ENCODE measurements around the gene CDH4. TPM values are rescaled to one million over a fixed set of nuclear protein-coding genes. Genes with fewer than 3 reads are reported as not detected.

Gene CDH4
- polyA plus RNA-seq, 1 donor: 1.7 TPM

GRCh38 chr20:61659994-61660346 lies 407.9 kb downstream of the CDH4 start:
- no peaks in the 10 kb centered on the region for H3K9me3 ChIP-seq (ENCODE audit: control insufficient read depth, low read depth, low read length)
- no CpG with 5 or more reads among the region's 15 CpGs for WGBS (ENCODE audit: insufficient coverage, low lambda C conversion rate)
- H3K27ac ChIP-seq (ENCODE audit: low read length): no peak overlapping the region
- no peak for DNase-seq
- H3K4me1 ChIP-seq (ENCODE audit: control insufficient read depth, insufficient read depth, low read length): no peaks in the 10 kb centered on the region
- no peaks in the 10 kb centered on the region for H3K36me3 ChIP-seq (ENCODE audit: control insufficient read depth, insufficient read depth, low read length)
- H3K27me3 ChIP-seq (ENCODE audit: control insufficient read depth, insufficient read depth, low read length): no peaks in the 10 kb centered on the region
- no peak overlapping the region for H3K4me3 ChIP-seq (ENCODE audit: low read length)

- no CpG with 5 or more reads among the region's 13 CpGs for WGBS (ENCODE audit: insufficient coverage, low lambda C conversion rate)
- no peaks in the 10 kb centered on the region for H3K4me1 ChIP-seq (ENCODE audit: control insufficient read depth, insufficient read depth, low read length)
- H3K36me3 ChIP-seq (ENCODE audit: control insufficient read depth, insufficient read depth, low read length): no peaks in the 10 kb centered on the region
- H3K4me3 ChIP-seq (ENCODE audit: low read length): no peak overlapping the region
- no peak for DNase-seq
- no peaks in the 10 kb centered on the region for H3K27me3 ChIP-seq (ENCODE audit: control insufficient read depth, insufficient read depth, low read length)
- H3K9me3 ChIP-seq (ENCODE audit: control insufficient read depth, low read depth, low read length): no peaks in the 10 kb centered on the region
- no peak overlapping the region for H3K27ac ChIP-seq (ENCODE audit: low read length)
These were observed 408.5 kb downstream of the CDH4 start for GRCh38 chr20:61660559-61660958.

- WGBS (ENCODE audit: insufficient coverage, low lambda C conversion rate): no CpG with 5 or more reads among the region's 8 CpGs
- Histone ChIP-seq H3K36me3 (ENCODE audit: control insufficient read depth, insufficient read depth, low read length) (no peaks in the 10 kb centered on the region), H3K27ac (ENCODE audit: low read length) (no peak overlapping the region), H3K27me3 (ENCODE audit: control insufficient read depth, insufficient read depth, low read length) (no peaks in the 10 kb centered on the region), H3K4me1 (ENCODE audit: control insufficient read depth, insufficient read depth, low read length) (no peaks in the 10 kb centered on the region), H3K4me3 (ENCODE audit: low read length) (no peak overlapping the region), H3K9me3 (ENCODE audit: control insufficient read depth, low read depth, low read length) (no peaks in the 10 kb centered on the region)
- DNase-seq: no peak
These were observed 409.0 kb downstream of the CDH4 start for GRCh38 chr20:61661025-61661424.

- Histone ChIP-seq H3K4me3 (ENCODE audit: low read length) (no peak overlapping the region), H3K36me3 (ENCODE audit: control insufficient read depth, insufficient read depth, low read length) (no peaks in the 10 kb centered on the region), H3K27ac (ENCODE audit: low read length) (no peak overlapping the region), H3K4me1 (ENCODE audit: control insufficient read depth, insufficient read depth, low read length) (no peaks in the 10 kb centered on the region), H3K27me3 (ENCODE audit: control insufficient read depth, insufficient read depth, low read length) (no peaks in the 10 kb centered on the region), H3K9me3 (ENCODE audit: control insufficient read depth, low read depth, low read length) (no peaks in the 10 kb centered on the region)
- DNase-seq: no peak
- WGBS (ENCODE audit: insufficient coverage, low lambda C conversion rate): no CpG with 5 or more reads among the region's 13 CpGs
These were observed 409.5 kb downstream of the CDH4 start for GRCh38 chr20:61661583-61661982.

GRCh38 chr20:61662226-61662967 lies 410.3 kb downstream of the CDH4 start:
- no peaks in the 10 kb centered on the region for H3K9me3 ChIP-seq (ENCODE audit: control insufficient read depth, low read depth, low read length)
- H3K4me1 ChIP-seq (ENCODE audit: control insufficient read depth, insufficient read depth, low read length): no peaks in the 10 kb centered on the region
- no CpG with 5 or more reads among the region's 32 CpGs for WGBS (ENCODE audit: insufficient coverage, low lambda C conversion rate)
- no peak overlapping the region for H3K4me3 ChIP-seq (ENCODE audit: low read length)
- H3K27me3 ChIP-seq (ENCODE audit: control insufficient read depth, insufficient read depth, low read length): no peaks in the 10 kb centered on the region
- no peaks in the 10 kb centered on the region for H3K36me3 ChIP-seq (ENCODE audit: control insufficient read depth, insufficient read depth, low read length)
- DNase-seq: no peak
- no peak overlapping the region for H3K27ac ChIP-seq (ENCODE audit: low read length)

- Histone ChIP-seq H3K4me3 (ENCODE audit: low read length) (no peak overlapping the region), H3K27ac (ENCODE audit: low read length) (no peak overlapping the region), H3K9me3 (ENCODE audit: control insufficient read depth, low read depth, low read length) (no peaks in the 10 kb centered on the region), H3K4me1 (ENCODE audit: control insufficient read depth, insufficient read depth, low read length) (no peaks in the 10 kb centered on the region), H3K36me3 (ENCODE audit: control insufficient read depth, insufficient read depth, low read length) (no peaks in the 10 kb centered on the region), H3K27me3 (ENCODE audit: control insufficient read depth, insufficient read depth, low read length) (no peaks in the 10 kb centered on the region)
- no peak for DNase-seq
- WGBS (ENCODE audit: insufficient coverage, low lambda C conversion rate): no CpG with 5 or more reads among the region's 13 CpGs
These were observed 410.9 kb downstream of the CDH4 start for GRCh38 chr20:61662968-61663331.

- H3K9me3 ChIP-seq (ENCODE audit: control insufficient read depth, low read depth, low read length): no peaks in the 10 kb centered on the region
- H3K36me3 ChIP-seq (ENCODE audit: control insufficient read depth, insufficient read depth, low read length): no peaks in the 10 kb centered on the region
- WGBS (ENCODE audit: insufficient coverage, low lambda C conversion rate): no CpG with 5 or more reads among the region's 30 CpGs
- no peak overlapping the region for H3K4me3 ChIP-seq (ENCODE audit: low read length)
- DNase-seq: no peak
- H3K27me3 ChIP-seq (ENCODE audit: control insufficient read depth, insufficient read depth, low read length): no peaks in the 10 kb centered on the region
- H3K4me1 ChIP-seq (ENCODE audit: control insufficient read depth, insufficient read depth, low read length): no peaks in the 10 kb centered on the region
- H3K27ac ChIP-seq (ENCODE audit: low read length): no peak overlapping the region
These were observed 411.7 kb downstream of the CDH4 start for GRCh38 chr20:61663521-61664425.

GRCh38 chr20:61664556-61665320 lies 412.7 kb downstream of the CDH4 start:
- H3K27me3 ChIP-seq (ENCODE audit: control insufficient read depth, insufficient read depth, low read length): no peaks in the 10 kb centered on the region
- DNase-seq: no peak

GRCh38 chr20:61665528-61666470 lies 413.7 kb downstream of the CDH4 start:
- Histone ChIP-seq H3K27ac (ENCODE audit: low read length) (no peak overlapping the region), H3K27me3 (ENCODE audit: control insufficient read depth, insufficient read depth, low read length) (no peaks in the 10 kb centered on the region), H3K4me1 (ENCODE audit: control insufficient read depth, insufficient read depth, low read length) (no peaks in the 10 kb centered on the region), H3K36me3 (ENCODE audit: control insufficient read depth, insufficient read depth, low read length) (no peaks in the 10 kb centered on the region), H3K4me3 (ENCODE audit: low read length) (no peak overlapping the region), H3K9me3 (ENCODE audit: control insufficient read depth, low read depth, low read length) (no peaks in the 10 kb centered on the region)
- DNase-seq: no peak
- no CpG with 5 or more reads among the region's 32 CpGs for WGBS (ENCODE audit: insufficient coverage, low lambda C conversion rate)

More at GRCh38 chr20:61664556-61665320, 412.7 kb downstream of the CDH4 start:
- Histone ChIP-seq H3K4me3 (ENCODE audit: low read length) (no peak overlapping the region), H3K27ac (ENCODE audit: low read length) (no peak overlapping the region), H3K9me3 (ENCODE audit: control insufficient read depth, low read depth, low read length) (no peaks in the 10 kb centered on the region), H3K36me3 (ENCODE audit: control insufficient read depth, insufficient read depth, low read length) (no peaks in the 10 kb centered on the region), H3K4me1 (ENCODE audit: control insufficient read depth, insufficient read depth, low read length) (no peaks in the 10 kb centered on the region)
- WGBS (ENCODE audit: insufficient coverage, low lambda C conversion rate): no CpG with 5 or more reads among the region's 20 CpGs
